ENCODE measurements around the gene TP53I3. TPM values are rescaled to one million over a fixed set of nuclear protein-coding genes. Genes with fewer than 3 reads are reported as not detected.

Gene TP53I3
- total and polyA plus RNA-seq, 2 of the 4 experiments (the other 2 are of a cell fraction) = 25.5 to 42.2 TPM

GRCh38 chr2:24086241-24086640 lies 1.6 kb upstream of the TP53I3 start:
- H2AFZ ChIP-seq (replicated peaks; ENCODE audit: low read length, poor library complexity) = no peak overlapping the region
- no peak overlapping the region for H3K9ac ChIP-seq (ENCODE audit: low read depth, low read length)
- no peak overlapping the region for H3K18ac ChIP-seq (ENCODE audit: low read depth, low read length)
- POLR2A ChIA-PET (ENCODE audit: unreplicated experiment) = no interaction called here
- H4K20me1 ChIP-seq (ENCODE audit: insufficient read depth, low read length) = no peaks in the 10 kb centered on the region
- CTCF ChIA-PET = no interaction called here
- intact Hi-C loops (cut with micrococcal nuclease) (no loop called here), dilution Hi-C loops (cut with HindIII; ENCODE audit: low sequenced_read_pairs, unreplicated experiment) (no loop called here), in situ Hi-C loops (cut with MboI; ENCODE audit: low sequenced_read_pairs) (no loop called here)
- H2BK20ac ChIP-seq (ENCODE audit: low read depth, low read length) = no peak overlapping the region
- H3K79me1 ChIP-seq (ENCODE audit: low read depth in 1 of 2, low read length in 2 of 2) = peaks cover 12 to 27% of the 10 kb centered on the region in 2 experiments
- no CpG with 5 or more reads among the region's 1 CpG for WGBS, 2 experiments (ENCODE audit: extremely low coverage in 2 of 2, insufficient read length in 1 of 2)
- peaks cover 11% of the 10 kb centered on the region for H3K9me1 ChIP-seq (ENCODE audit: insufficient read depth, low read length)
- no peak overlapping the region for H2BK5ac ChIP-seq (ENCODE audit: low read depth, low read length, poor library complexity, severe bottlenecking)
- no TSS peak for BruUV-seq (replicated peaks)
- no peak overlapping the region for H3K14ac ChIP-seq (replicated peaks; ENCODE audit: low read depth, low read length)
- H3K27ac ChIP-seq (ENCODE audit: insufficient read depth, low read length) = no peak overlapping the region
- no peak for ATAC-seq (ENCODE audit: low read depth)
- H3K4me1 ChIP-seq (ENCODE audit: control insufficient read depth, insufficient read depth, low read length) = peaks cover 4% of the 10 kb centered on the region; the same call in 1 of the 2 replicates
- H3K36me3 ChIP-seq (ENCODE audit: control insufficient read depth, insufficient read depth, low read length) = peaks cover 13% of the 10 kb centered on the region
- H2AK9ac ChIP-seq (replicated peaks; ENCODE audit: low read depth, low read length, poor library complexity) = no peak overlapping the region
- no peak overlapping the region for H3K4ac ChIP-seq (ENCODE audit: low read depth, low read length)
- no peak overlapping the region for H3K23ac ChIP-seq (ENCODE audit: low read depth, low read length)
- H3K56ac ChIP-seq (ENCODE audit: extremely low read depth, insufficient read depth, low read length) = no peak overlapping the region
- no peak overlapping the region for H4K5ac ChIP-seq (ENCODE audit: low read depth, low read length)
- no peak overlapping the region for H3K4me3 ChIP-seq (ENCODE audit: insufficient read depth, low read depth, low read length)
- H2BK120ac ChIP-seq (ENCODE audit: low read depth, low read length) = no peak overlapping the region
- TF ChIP-seq POLR2A (IDR thresholded peaks at IDR 0.05; ENCODE audit: low read depth, low read length) = no peak
- no peak for TF ChIP-seq MAZ (IDR thresholded peaks at IDR 0.05; ENCODE audit: borderline replicate concordance, low read depth, low read length)
- no peak for TF ChIP-seq RCOR1 (IDR thresholded peaks at IDR 0.05; ENCODE audit: insufficient replicate concordance, low read length)
- TF ChIP-seq USF2 (IDR thresholded peaks at IDR 0.05; ENCODE audit: low read depth, low read length) = no peak
- TF ChIP-seq ELK1 (IDR thresholded peaks at IDR 0.05; ENCODE audit: borderline replicate concordance, low read depth, low read length) = no peak
- TF ChIP-seq CHD1 (IDR thresholded peaks at IDR 0.05; ENCODE audit: low read depth, low read length) = no peak
- no peak for TF ChIP-seq BHLHE40 (IDR thresholded peaks at IDR 0.05; ENCODE audit: low read depth, low read length)
- no peak for TF ChIP-seq FOS (IDR thresholded peaks at IDR 0.05; ENCODE audit: low read depth, low read length)
- no peak for TF ChIP-seq RFX5 (IDR thresholded peaks at IDR 0.05; ENCODE audit: low read depth, low read length)
- TF ChIP-seq MXI1 (IDR thresholded peaks at IDR 0.05; ENCODE audit: borderline replicate concordance, low read depth, low read length) = no peak
- no peak for TF ChIP-seq MAFK (IDR thresholded peaks at IDR 0.05; ENCODE audit: low read depth, low read length)
- no peak for TF ChIP-seq RAD21 (IDR thresholded peaks at IDR 0.05; ENCODE audit: low read length)
- no peak for TF ChIP-seq CEBPB (IDR thresholded peaks at IDR 0.05; ENCODE audit: low read depth, low read length)
- no peak for TF ChIP-seq NFE2L2 (IDR thresholded peaks at IDR 0.05; ENCODE audit: low read depth, low read length)
- no peak for TF ChIP-seq CTCF (conservative IDR thresholded peaks at IDR 0.05; ENCODE audit: low read depth, low read length)
- no peak for TF ChIP-seq SMC3 (IDR thresholded peaks at IDR 0.05; ENCODE audit: low read depth, low read length)
- H3K4me2 ChIP-seq (ENCODE audit: low read depth, low read length) = no peak overlapping the region
- no peak for DNase-seq
- H4K8ac ChIP-seq (ENCODE audit: low read depth in 2 of 2, low read length in 2 of 2) = no peak overlapping the region
- H2BK15ac ChIP-seq (ENCODE audit: low read depth, low read length) = no peak overlapping the region
- no peaks in the 10 kb centered on the region for H3K27me3 ChIP-seq (ENCODE audit: control insufficient read depth, insufficient read depth, low read length)
- no peak overlapping the region for H2AK5ac ChIP-seq (ENCODE audit: low read depth, low read length)
- no peaks in the 10 kb centered on the region for H3K9me3 ChIP-seq (ENCODE audit: control insufficient read depth, insufficient read depth, low read length)
- H4K91ac ChIP-seq (ENCODE audit: insufficient read depth, low read depth, low read length) = no peak overlapping the region
